IPS DF 6.9 (cell line): ENCODE measurements around the gene TBC1D7.

ENCODE experiments used
- DNase-seq: peaks from one replicate; pipeline ENCODE4 v3.0.0-alpha.2; 2013; ENCODE audit warnings: low read depth, low spot score
- H3K27ac ChIP-seq: one replicate; pipeline ENCODE4 v1.5.1; 2013; ENCODE audit warnings: low read length, control low read depth
- H3K27me3 ChIP-seq: 2 replicates; pipeline ENCODE4 v1.6.1; 2013; ENCODE audit warnings: mild to moderate bottlenecking, low read length; ENCODE audit not compliant: control insufficient read depth, insufficient read depth
- H3K36me3 ChIP-seq: 2 replicates; pipeline ENCODE4 v1.6.1; 2013; ENCODE audit warnings: low read length; ENCODE audit not compliant: control insufficient read depth, insufficient read depth
- H3K4me1 ChIP-seq: 2 replicates; pipeline ENCODE4 v1.6.1; 2013; ENCODE audit warnings: low read length; ENCODE audit not compliant: control insufficient read depth, insufficient read depth
- H3K4me3 ChIP-seq: 2 replicates; pipeline ENCODE4 v1.5.1; 2013; ENCODE audit warnings: mild to moderate bottlenecking, low read length
- H3K9me3 ChIP-seq: 2 replicates; pipeline ENCODE4 v1.6.1; 2013; ENCODE audit warnings: low read length, inconsistent platforms; ENCODE audit not compliant: control insufficient read depth, insufficient read depth
- WGBS: extraction: QIAGEN DNeasy Blood & Tissue Kit; methylation state at CpG from one replicate; pipeline ENCODE4 v1.1.7; 2013; ENCODE audit warnings: mixed read lengths, missing lambda C conversion rate; ENCODE audit not compliant: insufficient read length, insufficient coverage; 5-methylcytosine and 5-hydroxymethylcytosine counted together

Gene TBC1D7

GRCh38 chr6:13260101-13260598 is 68.2 kb downstream of the TBC1D7 start:
- H3K4me1 ChIP-seq: no peaks in the 10 kb centered on the region
- no peak overlapping the region for H3K27ac ChIP-seq
- no peak for DNase-seq
- no peaks in the 10 kb centered on the region for H3K9me3 ChIP-seq
- no peaks in the 10 kb centered on the region for H3K36me3 ChIP-seq
- no peaks in the 10 kb centered on the region for H3K27me3 ChIP-seq
- H3K4me3 ChIP-seq: no peak overlapping the region
- WGBS: no CpG with 5 or more reads among the region's 7 CpGs

GRCh38 chr6:13259393-13259792 is 68.9 kb downstream of the TBC1D7 start:
- WGBS: no CpG with 5 or more reads among the region's 3 CpGs
- Histone ChIP-seq H3K36me3 (no peaks in the 10 kb centered on the region), H3K4me1 (no peaks in the 10 kb centered on the region), H3K27ac (no peak overlapping the region), H3K4me3 (no peak overlapping the region), H3K9me3 (no peaks in the 10 kb centered on the region), H3K27me3 (no peaks in the 10 kb centered on the region)
- DNase-seq: no peak

GRCh38 chr6:13256266-13257001 is 71.9 kb downstream of the TBC1D7 start:
- no peak overlapping the region for H3K4me3 ChIP-seq
- no CpG with 5 or more reads among the region's 2 CpGs for WGBS
- DNase-seq: no peak
- H3K4me1 ChIP-seq: no peaks in the 10 kb centered on the region
- no peaks in the 10 kb centered on the region for H3K9me3 ChIP-seq
- no peak overlapping the region for H3K27ac ChIP-seq
- H3K36me3 ChIP-seq: no peaks in the 10 kb centered on the region
- no peaks in the 10 kb centered on the region for H3K27me3 ChIP-seq
